SHP77 (cell line): Measurements from ENCODE around the gene HM13.
"Not testable (repeated sequence)": the region's sequence is repeated elsewhere in the genome, so short reads cannot be mapped to it uniquely, and the experiment has no call there.

Experiments
- DNase-seq, 2 experiments: peaks; one replicate each; lab custom pipeline; 2025; lab: John Stamatoyannopoulos, UW

Gene HM13

DNA sequence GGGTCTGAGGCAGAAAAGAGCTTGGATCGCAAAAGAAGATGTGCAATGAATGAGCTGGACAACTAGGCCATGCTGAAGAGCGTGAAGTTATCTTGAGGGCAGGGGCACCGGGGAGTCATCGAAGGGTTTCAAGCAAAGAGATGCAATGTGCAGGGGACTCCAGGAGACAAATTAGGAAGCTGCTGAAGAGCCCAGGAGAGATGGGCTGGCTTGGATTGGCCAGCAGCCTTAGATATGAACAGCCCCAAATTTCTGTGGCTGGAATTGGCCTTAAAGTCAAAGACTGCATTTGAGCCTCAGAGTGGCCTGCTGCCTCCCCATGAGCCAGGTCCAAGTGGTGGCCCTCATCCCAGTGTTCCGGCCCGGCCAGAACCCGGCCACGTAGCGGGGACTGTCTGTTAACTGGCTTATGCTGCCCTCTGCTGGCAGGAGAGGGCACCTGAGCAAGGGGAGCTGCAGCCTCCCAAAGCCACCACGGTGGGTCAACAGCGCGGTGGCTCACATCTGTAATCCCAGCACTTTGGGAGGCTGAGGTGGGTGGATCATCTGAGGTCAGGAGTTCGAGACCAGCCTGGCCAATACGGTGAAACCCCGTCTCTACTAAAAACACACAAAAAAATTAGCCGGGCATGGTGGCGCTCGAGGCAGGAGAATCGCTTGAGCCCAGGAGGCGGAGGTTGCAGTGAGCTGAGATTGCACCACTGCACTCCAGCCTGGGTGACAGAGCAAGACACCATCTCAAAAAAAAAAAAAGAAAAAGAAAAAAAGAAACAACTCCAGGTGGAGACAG is 11.2 kb upstream of the HM13 start:
- DNase-seq: peak; percentile 85 to 88

DNA sequence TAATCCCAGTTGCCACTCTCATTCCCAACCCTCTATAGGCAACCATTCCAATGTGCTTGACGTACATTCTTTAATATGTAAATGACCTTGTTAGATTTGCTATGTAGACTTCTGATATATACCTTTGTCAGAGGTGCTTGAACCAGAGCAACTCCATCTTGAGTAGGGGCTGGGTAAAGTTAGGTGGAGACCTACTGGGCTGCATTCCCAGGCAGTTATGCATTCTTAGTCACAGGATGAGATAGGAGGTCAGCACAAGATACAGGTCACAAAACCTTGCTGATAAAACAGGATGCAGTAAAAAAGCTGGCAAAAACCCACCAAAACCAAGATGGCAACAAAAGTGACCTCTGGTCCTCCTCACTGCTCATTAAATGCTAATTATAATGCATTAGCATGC is 8.3 kb upstream of the HM13 start:
- no peak for DNase-seq

GRCh38 chr20:31508517-31509244 is 5.6 kb upstream of the HM13 start:
- DNase-seq: peak; percentile 32 to 35

DNA sequence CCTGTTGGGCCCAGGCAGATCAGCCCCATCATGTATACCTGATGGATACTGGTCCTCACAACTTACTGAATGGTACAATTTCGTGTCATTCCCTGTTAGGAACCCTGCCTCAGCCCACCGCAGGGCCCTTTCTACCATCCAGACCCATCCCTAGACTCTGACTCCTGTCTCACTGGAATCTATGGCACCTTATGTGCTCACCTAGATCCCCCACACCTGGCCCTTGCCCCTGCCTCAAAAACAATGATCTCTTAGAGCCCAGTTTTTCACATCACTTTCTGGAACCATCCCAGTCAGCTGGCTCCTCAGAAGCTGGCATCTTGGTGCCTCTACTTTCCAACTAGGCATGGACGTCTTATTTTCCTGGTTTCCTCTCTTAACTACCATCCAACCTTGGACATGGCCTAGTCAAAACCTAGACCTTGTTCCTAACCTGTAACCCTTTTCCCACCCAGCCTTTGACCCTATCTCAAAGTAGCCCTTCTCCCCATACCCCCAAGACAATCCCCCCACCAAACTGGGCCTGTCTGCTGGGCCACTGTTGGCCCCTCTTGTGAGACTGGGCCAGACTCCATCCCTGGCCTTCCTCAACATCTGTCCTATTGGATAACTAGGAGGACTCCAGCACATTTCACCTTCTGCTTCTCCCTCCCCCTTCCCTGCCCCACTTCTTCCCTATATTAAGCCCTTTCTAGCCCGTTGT is 981 bp downstream of the HM13 start:
- no peak for DNase-seq

- DNase-seq: no peak
These were observed 1.5 kb downstream of the HM13 start for GRCh38 chr20:31515775-31516107.

DNA sequence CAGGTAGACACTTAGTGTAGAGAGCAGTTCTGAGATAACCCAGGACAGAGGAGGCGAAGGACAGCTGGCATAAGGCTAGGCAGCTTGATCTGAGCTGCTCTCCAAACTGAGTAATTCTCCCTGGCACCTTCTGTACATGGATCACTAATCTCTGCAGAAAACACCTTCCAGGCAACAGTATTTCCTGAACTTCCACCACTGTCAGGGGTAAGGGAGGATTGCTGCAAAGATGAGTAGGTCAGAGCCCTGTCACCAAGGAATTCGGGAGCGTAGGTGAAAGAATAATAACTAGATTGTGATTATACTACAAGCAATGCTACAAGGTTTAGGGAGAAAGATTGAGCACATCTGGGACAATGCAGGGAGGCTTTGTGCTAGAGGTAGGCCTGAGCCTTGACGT is 1.9 kb downstream of the HM13 start:
- no peak for DNase-seq

GRCh38 chr20:31516651-31517050 is 2.4 kb downstream of the HM13 start:
- DNase-seq: no peak

DNA sequence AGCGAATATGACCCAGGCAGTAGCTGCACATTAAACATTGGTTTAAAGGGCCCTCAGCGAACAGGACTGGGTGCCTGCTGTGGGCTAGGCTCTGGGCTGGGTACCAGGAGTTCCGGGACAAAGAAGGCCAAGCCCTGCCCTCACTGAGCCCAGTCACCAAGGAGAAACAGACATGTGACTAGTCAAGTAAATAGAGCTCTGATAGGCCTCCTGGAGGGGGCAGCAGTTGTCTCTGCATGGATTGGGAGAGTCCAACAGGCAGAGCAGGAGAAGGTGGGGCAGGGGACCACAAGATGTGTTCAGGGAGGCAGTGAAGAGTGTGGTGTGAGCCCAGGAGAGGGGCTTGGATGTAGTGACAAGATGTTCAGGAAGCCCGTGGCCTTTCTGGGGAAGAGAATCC is 3.1 kb downstream of the HM13 start:
- peak; percentile 68 to 77 for DNase-seq

DNA sequence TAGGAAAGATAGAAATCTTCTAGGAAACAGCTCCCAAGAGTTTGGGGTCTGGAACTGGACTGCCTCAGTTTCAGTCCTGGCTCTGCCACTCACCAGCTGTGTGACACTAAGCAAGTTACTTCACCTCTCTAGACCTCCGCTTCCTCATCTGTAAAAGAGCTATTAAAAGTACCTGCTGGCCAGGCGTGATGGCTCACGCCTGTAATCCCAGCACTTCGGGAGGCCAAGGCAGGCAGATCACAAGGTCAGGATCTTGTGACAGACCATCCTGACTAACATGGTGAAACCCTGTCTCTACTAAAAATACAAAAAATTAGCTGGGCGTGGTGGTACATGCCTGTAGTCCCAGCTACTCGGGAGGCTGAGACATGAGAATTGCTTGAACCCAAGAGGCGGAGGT is 7.0 kb downstream of the HM13 start:
- DNase-seq: not testable (repeated sequence)

DNA sequence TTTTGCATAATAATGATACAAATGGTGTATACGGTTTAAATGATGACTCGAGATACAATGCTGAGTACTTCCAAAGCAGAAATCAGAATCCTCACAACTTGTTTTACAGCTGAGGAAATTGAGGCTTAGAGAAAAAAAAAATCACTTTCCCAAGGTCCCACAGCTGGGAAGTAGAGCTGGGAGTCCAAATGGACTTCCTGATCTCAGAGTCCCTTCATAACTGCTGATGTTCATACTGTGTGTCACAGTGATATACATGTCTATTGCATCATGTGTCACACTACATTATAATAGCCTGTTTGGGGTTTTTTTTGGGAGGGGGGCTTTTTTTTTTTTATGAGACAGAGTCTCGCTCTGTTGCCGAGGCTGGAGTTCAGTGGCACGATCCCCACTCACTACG is 8.5 kb downstream of the HM13 start:
- DNase-seq: no peak

GRCh38 chr20:31523361-31524283 is 9.4 kb downstream of the HM13 start:
- DNase-seq: no peak

- DNase-seq: no peak
These were observed 13.0 kb downstream of the HM13 start for GRCh38 chr20:31527266-31527665.

GRCh38 chr20:31535298-31535697 is 21.1 kb downstream of the HM13 start:
- DNase-seq: no peak

DNA sequence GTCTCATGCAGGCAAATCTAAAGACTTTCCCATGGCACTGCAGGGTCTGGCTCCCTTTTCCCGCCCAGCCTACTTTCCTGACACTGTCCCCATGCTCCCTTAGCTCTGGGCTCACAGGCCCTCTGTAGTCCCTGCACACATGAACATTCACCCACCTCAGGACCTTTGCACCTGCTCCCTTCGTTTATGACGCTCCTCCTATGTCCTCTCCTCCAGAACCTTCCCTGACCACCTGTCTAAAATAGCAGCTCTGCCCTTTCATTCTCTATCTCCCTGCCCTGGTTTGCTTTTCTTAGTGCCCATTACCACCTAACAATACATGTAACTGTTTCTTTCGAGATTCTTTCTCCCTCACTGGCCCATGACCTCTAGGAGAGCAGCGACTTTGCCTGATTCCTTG is 22.3 kb downstream of the HM13 start:
- DNase-seq: no peak

GRCh38 chr20:31537116-31537871 is 23.1 kb downstream of the HM13 start:
- no peak for DNase-seq

- no peak for DNase-seq
These were observed 23.6 kb downstream of the HM13 start for GRCh38 chr20:31537890-31538289.

- no peak for DNase-seq
These were observed 24.1 kb downstream of the HM13 start for GRCh38 chr20:31538326-31538725.

DNA sequence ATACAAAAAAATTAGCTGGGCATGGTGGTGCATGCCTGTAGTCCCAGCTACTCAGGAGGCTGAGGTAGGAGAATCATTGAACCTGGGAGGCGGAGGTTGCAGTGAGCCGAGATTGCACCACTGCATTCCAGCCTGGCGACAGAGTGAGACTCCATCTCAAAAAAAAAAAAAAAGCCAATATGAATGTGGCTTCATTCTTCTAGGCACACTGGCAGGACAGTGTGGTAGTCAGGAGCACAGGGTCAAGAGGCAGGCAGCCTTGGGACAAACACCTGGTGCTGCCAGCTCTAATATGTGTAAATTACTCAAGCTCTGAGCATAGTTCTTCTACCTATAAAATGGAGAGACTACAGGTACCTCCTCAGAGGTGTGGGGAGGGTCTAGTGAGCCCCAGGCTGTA is 25.4 kb downstream of the HM13 start:
- DNase-seq: not testable (repeated sequence)

- no peak for DNase-seq
These were observed 26.2 kb downstream of the HM13 start for GRCh38 chr20:31540406-31540805.

- no peak for DNase-seq
These were observed 28.1 kb downstream of the HM13 start for GRCh38 chr20:31542201-31542842.

DNA sequence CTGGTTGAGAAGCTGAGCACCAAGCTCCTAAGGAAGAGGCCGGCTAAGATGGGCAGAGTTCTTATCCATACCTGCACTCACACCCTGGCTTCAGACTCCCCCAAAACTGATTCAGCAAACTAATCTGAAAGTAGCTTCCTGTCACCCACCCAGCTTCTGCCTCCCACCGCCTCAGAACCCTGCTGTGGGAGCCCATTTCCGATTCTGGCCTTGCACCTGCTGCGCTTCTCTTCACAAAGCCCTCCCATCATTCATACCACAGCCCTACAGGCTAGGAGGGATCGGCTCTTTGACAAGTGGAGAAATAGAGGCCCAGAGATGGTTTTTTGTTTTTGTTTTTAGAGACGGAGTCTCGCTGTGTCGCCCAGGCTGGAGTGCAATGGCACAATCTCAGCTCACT is 28.7 kb downstream of the HM13 start:
- DNase-seq: no peak
